Superior temporal gyrus (tissue), 1 donor: ENCODE measurements around the gene CRYGB.

Experiments used
- DNase-seq: peaks from one replicate; pipeline ENCODE4 v3.0.0-alpha.2; 2016; ENCODE audit errors: extremely low spot score

The CRYGB gene

DNA sequence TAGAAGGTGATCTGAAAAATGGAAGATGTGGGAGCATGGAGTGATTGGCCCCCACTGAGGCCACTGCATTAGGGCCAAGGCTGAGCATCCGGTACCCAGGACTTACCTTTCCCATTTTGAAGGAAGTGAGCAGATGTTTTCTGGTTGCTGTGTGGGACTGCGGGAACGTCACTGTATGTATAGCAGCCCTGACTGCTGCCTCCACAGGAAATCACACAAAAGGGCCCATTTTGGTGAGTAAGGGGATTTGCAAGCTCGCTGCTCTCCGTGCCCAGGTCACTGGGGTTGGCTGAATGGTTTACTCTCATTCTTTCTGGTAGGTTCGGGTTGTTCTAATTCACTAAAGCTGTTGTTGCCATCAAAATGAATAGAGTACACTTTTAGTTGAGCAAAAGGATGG lies at the start of gene CRYGB:
TSS of gene CRYGB (minus strand) at position 153 of the 400 bp plus-strand sequence. CDS start at position 115, 38 bp downstream.
- DNase-seq, result no peak

DNA sequence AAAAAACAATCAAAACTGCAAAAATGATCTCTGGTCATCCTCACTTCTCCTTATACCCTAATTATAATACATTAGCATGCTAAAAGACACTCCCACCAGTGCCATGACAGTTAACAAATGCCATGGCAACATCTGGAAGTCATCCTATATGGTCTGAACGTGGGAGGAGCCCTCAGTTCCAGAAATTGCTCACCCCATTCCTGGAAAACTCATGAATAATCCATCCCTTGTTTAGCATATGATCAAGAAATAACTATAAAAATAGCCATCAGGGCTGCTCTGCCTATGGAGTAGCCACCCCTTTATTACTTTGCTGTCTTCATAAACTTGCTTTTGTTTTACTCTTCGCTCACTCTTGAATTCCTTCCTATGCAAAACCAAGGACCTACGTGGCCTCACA lies 49.6 kb upstream of the CRYGB start:
- DNase-seq, result no peak

DNA sequence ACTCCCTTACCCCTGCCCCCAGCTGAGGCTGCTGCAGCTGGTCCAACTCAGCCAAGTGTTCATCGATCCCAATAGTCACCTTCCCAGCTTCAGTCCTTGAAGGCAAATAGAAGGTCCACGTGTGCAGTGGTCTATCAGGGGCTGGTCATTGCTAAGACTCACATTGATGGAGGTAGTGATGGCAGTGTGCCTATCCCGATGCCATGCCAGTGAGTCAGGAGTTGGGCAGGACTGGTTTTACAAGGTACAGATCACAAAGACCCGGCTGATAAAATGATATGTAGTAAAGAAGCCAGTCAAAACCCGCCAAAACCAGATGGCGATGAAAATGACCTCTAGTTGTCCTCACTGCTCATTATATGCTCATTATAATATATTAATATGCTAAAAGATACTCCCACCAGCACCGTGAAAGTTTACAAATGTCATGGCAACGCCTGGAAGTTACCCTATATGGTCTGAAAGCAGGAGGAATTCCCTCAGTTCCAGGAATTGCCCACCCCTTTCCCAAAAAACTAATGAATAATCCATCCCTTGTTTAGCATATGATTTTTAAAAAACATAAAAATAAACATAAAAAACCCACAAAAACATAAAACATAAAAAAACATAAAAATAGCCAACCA lies 46.8 kb upstream of the CRYGB start:
- no peak for DNase-seq

GRCh38 chr2:208189810-208190503 lies 44.0 kb upstream of the CRYGB start, which contains the start of gene C2orf80:
Gene C2orf80 (minus strand): TSS chr2:208190030. CDS start chr2:208186986, 3,044 bp downstream.
- DNase-seq, result peak; percentile 62

DNA sequence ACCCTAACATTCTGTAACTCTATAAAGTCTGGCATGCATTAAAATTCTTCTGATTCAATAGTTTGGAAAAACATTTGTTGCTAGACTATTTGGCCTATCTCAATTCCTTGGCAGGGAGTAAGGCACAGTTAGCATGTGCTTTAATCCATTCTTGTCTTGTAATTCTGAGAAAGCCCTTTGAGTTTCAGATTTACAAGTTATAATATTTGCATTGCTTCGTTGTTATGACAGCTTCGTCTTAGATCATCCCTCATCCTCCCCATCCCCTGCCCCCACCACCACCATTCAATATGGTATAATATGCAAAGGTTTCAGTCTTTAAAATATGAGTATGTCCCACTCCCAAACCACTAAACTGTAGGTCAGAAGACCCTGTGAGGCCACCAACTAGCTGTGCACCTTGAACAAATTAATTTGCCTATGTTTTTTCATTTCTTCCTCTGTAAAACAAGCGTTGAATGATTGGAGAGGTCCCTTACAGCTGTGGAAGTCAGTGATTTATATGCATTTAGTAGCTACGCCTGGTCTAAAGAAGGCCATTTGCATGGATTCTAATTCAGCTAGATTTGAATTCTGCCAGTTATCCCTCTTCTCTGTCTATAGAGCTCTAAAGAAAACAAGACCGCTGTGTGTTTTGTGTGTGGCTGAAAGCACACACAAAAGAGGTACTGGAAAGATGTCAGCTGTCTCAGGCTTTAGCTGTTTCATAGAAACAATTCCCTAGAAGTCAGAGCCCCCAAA lies 43.3 kb upstream of the CRYGB start:
- peak; percentile 51 for DNase-seq

DNA sequence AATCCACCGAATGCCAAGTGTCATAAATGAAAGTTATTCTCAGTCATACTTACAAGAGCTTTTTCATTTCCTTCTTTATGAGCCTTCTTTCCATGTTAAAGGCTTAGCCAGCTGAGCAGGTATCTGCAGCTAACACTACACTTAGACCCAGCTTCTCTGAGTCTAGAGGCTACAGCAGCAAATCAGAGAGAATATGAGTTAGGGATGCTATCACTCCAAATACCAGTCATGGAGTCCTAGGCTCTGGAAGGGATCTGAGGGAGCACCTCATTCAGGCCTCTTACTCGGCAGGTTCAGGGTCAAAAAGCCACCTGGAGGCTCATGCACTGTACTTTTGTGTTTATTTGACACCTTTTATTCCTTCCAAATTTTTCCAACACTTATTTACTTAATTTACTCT lies 40.9 kb upstream of the CRYGB start:
- no peak for DNase-seq

- peak; percentile 52 for DNase-seq
These were observed 40.5 kb upstream of the CRYGB start for GRCh38 chr2:208186465-208186864.

GRCh38 chr2:208183972-208184705 lies 38.2 kb upstream of the CRYGB start:
- no peak for DNase-seq

DNA sequence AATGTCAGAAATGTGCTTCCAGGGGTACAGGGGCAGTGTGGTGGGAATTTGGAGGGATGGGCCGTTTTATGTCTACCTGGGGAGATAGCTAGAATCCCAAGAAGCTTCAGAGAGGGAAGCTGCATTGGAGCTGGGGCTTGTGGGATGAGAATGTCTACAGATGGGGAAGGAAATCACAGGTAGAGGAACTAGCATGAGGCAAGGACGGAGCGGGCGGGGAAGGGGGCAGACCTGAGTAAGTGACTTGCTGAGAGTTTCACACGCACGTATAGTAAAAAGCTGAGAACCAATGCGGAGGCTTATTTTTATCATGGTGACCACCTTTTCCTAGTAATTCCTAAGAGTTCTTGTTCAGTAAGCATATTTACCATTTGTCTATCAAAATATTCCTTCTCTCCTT lies 37.6 kb upstream of the CRYGB start:
- no peak for DNase-seq

DNA sequence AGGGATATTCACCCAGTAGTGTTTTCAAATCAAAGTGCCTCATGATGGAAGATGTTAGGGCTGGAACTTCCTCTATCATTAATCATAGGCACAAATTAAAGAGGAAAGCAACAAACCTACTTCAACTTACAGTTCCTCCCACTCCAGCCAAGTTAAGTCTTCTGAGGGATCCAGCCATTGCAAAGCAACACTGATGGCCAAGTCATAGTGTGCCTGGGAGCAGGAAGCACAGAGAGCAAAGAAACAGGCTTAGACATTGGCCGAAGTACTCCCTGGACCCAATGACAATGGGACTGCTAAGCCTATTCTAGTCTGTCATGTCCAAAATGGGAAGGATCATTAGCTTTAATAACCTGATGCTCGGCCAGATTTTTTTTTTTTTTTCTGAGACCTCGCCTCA lies 36.9 kb upstream of the CRYGB start:
- no peak for DNase-seq

DNA sequence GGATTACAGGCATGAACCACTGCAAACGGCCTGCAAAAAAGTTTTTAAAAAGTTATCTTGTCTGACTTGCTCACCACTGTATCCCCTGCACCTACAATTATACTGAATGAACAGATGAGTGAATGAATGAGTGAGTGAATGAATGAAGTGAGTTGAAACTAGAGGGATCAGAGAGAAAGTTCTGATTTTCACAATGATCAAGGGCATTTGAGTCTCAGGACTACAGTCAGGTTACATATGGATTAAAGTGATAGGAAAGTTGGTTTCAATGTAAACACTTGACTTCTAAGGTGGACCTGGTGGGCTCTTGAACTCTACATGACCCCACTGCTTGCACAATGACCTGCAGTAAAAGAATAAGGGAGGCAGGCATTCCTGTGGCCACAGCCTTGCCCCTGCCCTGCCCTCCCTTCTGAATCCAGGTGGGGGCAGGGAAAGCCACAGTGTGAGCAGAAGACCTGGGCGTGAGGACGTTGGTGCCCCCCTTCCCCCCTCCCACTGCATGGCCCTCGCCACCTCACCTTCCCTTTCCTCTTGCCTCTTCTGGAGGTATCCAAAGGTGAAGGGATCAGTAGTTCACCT lies 33.2 kb upstream of the CRYGB start:
- no peak for DNase-seq

DNA sequence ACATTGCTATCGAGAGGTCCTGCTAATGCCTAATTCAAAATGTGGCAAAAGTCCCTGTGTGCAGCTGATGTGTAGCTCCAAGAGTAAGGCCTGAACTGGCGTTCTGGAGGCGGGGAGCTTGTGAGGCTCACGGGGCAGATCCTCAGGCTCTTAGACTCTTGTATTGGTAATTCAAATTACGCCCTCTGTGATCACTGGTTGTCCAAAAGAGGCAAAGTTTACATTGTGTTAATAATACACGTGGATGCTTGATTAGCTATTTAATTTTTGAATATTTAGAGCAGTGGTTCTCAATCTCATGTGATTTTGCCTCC lies 29.8 kb upstream of the CRYGB start:
- no peak for DNase-seq

GRCh38 chr2:208175069-208175839 lies 29.3 kb upstream of the CRYGB start:
- DNase-seq, result peak; percentile 94

DNA sequence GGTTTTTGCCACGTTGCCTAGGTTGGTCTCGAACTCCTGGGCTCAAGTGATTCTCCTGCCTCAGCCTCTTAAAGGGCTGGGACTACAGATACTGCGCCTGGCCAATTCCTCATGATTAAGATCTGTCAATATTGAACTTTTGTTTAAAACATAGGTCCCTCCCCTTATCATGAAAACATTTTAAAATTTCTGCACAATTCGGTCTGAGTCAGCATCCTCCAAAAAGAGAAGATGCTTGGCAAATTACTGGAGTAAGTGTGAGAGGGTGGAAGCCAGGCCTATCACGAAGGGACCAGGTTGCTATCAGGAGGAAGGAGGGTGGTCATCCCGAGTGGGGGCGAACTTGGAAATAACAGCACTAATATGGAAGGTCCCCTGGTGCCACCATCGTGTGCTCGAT lies 28.2 kb upstream of the CRYGB start:
- no peak for DNase-seq

- DNase-seq, result no peak
These were observed 26.2 kb upstream of the CRYGB start for GRCh38 chr2:208172125-208172524.

GRCh38 chr2:208164951-208165755 lies 19.2 kb upstream of the CRYGB start:
- peak; percentile 37 for DNase-seq

GRCh38 chr2:208163489-208163888 lies 17.5 kb upstream of the CRYGB start, which contains the start of gene CRYGA:
Gene CRYGA (minus strand): TSS chr2:208163589. CDS start chr2:208163556, 33 bp downstream.
- no peak for DNase-seq

DNA sequence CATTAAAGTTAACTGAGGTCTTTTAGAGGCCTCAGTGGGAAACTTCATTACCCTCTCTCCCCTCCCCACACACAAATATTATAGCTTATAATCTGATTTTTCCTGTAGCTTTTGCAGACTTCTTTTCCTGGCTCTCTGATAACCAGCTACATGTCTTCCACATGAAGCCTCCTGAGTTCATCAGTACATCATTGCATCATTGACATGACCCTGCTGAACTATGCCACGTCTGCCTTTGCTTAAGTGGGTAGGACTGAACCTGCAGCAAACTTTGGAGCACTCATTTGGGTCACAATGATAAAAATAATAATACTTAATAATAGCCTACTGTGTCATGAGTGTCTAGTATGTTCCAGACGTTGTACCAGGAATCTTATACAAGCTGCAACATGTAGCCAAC lies 10.5 kb upstream of the CRYGB start:
- DNase-seq, result no peak

- no peak for DNase-seq
These were observed 7.2 kb upstream of the CRYGB start for GRCh38 chr2:208153156-208153555.

- DNase-seq, result no peak
These were observed 5.0 kb upstream of the CRYGB start for GRCh38 chr2:208150956-208151355.
